GM08714 (cell line): Measurements from ENCODE around the gene TXNRD2.

Experiments used
- H3K4me3 ChIP-seq: fragments of 200-500 bp; sonication (Bioruptor generic); 2 replicates; pipeline ENCODE4 v1.5.1; 2014; ENCODE audit warnings: mild to moderate bottlenecking, low read length, inconsistent platforms
- ZNF274 ChIP-seq: IDR thresholded peaks from 2 replicates; pipeline ENCODE4 v1.6.1; 2012; ENCODE audit warnings: mild to moderate bottlenecking, low read depth, low read length

TXNRD2 gene

GRCh38 chr22:19984201-19984753 lies 42.7 kb upstream of the TXNRD2 start:
- TF ChIP-seq ZNF274 = no peak
- H3K4me3 ChIP-seq = no peak overlapping the region

- TF ChIP-seq ZNF274 = no peak
- H3K4me3 ChIP-seq = no peak overlapping the region
These were observed 42.1 kb upstream of the TXNRD2 start for GRCh38 chr22:19983741-19984140.

GRCh38 chr22:19982991-19983578 lies 41.5 kb upstream of the TXNRD2 start:
- TF ChIP-seq ZNF274 = no peak
- H3K4me3 ChIP-seq = no peak overlapping the region

GRCh38 chr22:19981961-19982920 lies 40.6 kb upstream of the TXNRD2 start:
- no peak for TF ChIP-seq ZNF274
- H3K4me3 ChIP-seq = no peak overlapping the region

- no peak for TF ChIP-seq ZNF274
- H3K4me3 ChIP-seq = no peak overlapping the region
These were observed 39.7 kb upstream of the TXNRD2 start for GRCh38 chr22:19981171-19981960.

GRCh38 chr22:19980766-19981165 lies 39.1 kb upstream of the TXNRD2 start:
- H3K4me3 ChIP-seq = no peak overlapping the region
- TF ChIP-seq ZNF274 = no peak

GRCh38 chr22:19979712-19980493 lies 38.3 kb upstream of the TXNRD2 start:
- no peak overlapping the region for H3K4me3 ChIP-seq

GRCh38 chr22:19978748-19979147 lies 37.1 kb upstream of the TXNRD2 start:
- no peak overlapping the region for H3K4me3 ChIP-seq
- no peak for TF ChIP-seq ZNF274

More at GRCh38 chr22:19979712-19980493, 38.3 kb upstream of the TXNRD2 start:
- TF ChIP-seq ZNF274 = no peak

GRCh38 chr22:19977296-19978243 lies 36.0 kb upstream of the TXNRD2 start:
- H3K4me3 ChIP-seq = no peak overlapping the region
- TF ChIP-seq ZNF274 = no peak

GRCh38 chr22:19976671-19977070 lies 35.1 kb upstream of the TXNRD2 start:
- H3K4me3 ChIP-seq = no peak overlapping the region
- no peak for TF ChIP-seq ZNF274

GRCh38 chr22:19975707-19976035 lies 34.1 kb upstream of the TXNRD2 start:
- no peak for TF ChIP-seq ZNF274
- H3K4me3 ChIP-seq = no peak overlapping the region

GRCh38 chr22:19974935-19975706 lies 33.5 kb upstream of the TXNRD2 start:
- H3K4me3 ChIP-seq = no peak overlapping the region
- no peak for TF ChIP-seq ZNF274
